Epithelial cell of prostate (primary cell): Measurements from ENCODE around the gene OR2W1.

Experiments
- DNase-seq: peaks from one replicate; pipeline ENCODE4 v3.0.0-alpha.2; 2011; ENCODE audit warnings: low read depth, low spot score
- H3K27ac ChIP-seq: fragments of 450-650 bp; 2 replicates; pipeline ENCODE4 v1.5.1; 2017; ENCODE audit warnings: mild to moderate bottlenecking

Gene OR2W1

GRCh38 chr6:29045075-29045474 lies at the start of gene OR2W1:
TSS of gene OR2W1 (minus strand) at chr6:29045175. CDS start at chr6:29045175, 0 bp downstream.
- no peak within 1 kb of the TSS for H3K27ac ChIP-seq
- DNase-seq = no peak

- H3K27ac ChIP-seq = no peak overlapping the region
- no peak for DNase-seq
Measured at GRCh38 chr6:29092957-29093356, 48.0 kb upstream of the OR2W1 start.

- H3K27ac ChIP-seq = no peak within 1 kb of the TSS
- no peak for DNase-seq
Measured at GRCh38 chr6:29087213-29087612, 42.2 kb upstream of the OR2W1 start, which contains the start of gene OR2B3. TSS of gene OR2B3 (minus strand) at chr6:29087313. CDS start at chr6:29087248, 65 bp downstream.

- no peak overlapping the region for H3K27ac ChIP-seq
- DNase-seq = no peak
Measured at GRCh38 chr6:29082457-29082856, 37.5 kb upstream of the OR2W1 start.

- no peak overlapping the region for H3K27ac ChIP-seq
- no peak for DNase-seq
Measured at GRCh38 chr6:29081312-29081711, 36.3 kb upstream of the OR2W1 start.

- no peak for DNase-seq
- H3K27ac ChIP-seq = no peak overlapping the region
Measured at GRCh38 chr6:29079203-29079602, 34.2 kb upstream of the OR2W1 start.

- H3K27ac ChIP-seq = no peak overlapping the region
- DNase-seq = no peak
Measured at GRCh38 chr6:29071831-29072723, 27.1 kb upstream of the OR2W1 start.

- DNase-seq = no peak
Measured at GRCh38 chr6:29051680-29052079, 6.7 kb upstream of the OR2W1 start.

GRCh38 chr6:29035951-29036350 lies 9.0 kb downstream of the OR2W1 start:
- DNase-seq = no peak
- no peak overlapping the region for H3K27ac ChIP-seq

More at GRCh38 chr6:29051680-29052079, 6.7 kb upstream of the OR2W1 start:
- H3K27ac ChIP-seq = no peak overlapping the region

GRCh38 chr6:29028821-29029220 lies 16.2 kb downstream of the OR2W1 start:
- no peak overlapping the region for H3K27ac ChIP-seq
- no peak for DNase-seq

GRCh38 chr6:29025927-29026585 lies 18.9 kb downstream of the OR2W1 start:
- no peak for DNase-seq
- no peak overlapping the region for H3K27ac ChIP-seq

GRCh38 chr6:29021434-29021833 lies 23.5 kb downstream of the OR2W1 start:
- DNase-seq = no peak
- no peak overlapping the region for H3K27ac ChIP-seq

GRCh38 chr6:29019629-29020028 lies 25.3 kb downstream of the OR2W1 start:
- H3K27ac ChIP-seq = no peak overlapping the region
- no peak for DNase-seq

- no peak for DNase-seq
- H3K27ac ChIP-seq = no peak overlapping the region
Measured at GRCh38 chr6:29017428-29017802, 27.6 kb downstream of the OR2W1 start.

- no peak overlapping the region for H3K27ac ChIP-seq
Measured at GRCh38 chr6:29016559-29017427, 28.2 kb downstream of the OR2W1 start.

GRCh38 chr6:29014729-29015608 lies 30.0 kb downstream of the OR2W1 start:
- no peak for DNase-seq
- H3K27ac ChIP-seq = no peak overlapping the region

More at GRCh38 chr6:29016559-29017427, 28.2 kb downstream of the OR2W1 start:
- peak; percentile 14 for DNase-seq

- DNase-seq = no peak
- no peak overlapping the region for H3K27ac ChIP-seq
Measured at GRCh38 chr6:29011276-29011734, 33.7 kb downstream of the OR2W1 start.

GRCh38 chr6:29009358-29009757 lies 35.6 kb downstream of the OR2W1 start:
- no peak for DNase-seq
- H3K27ac ChIP-seq = no peak overlapping the region

GRCh38 chr6:29008089-29008488 lies 36.9 kb downstream of the OR2W1 start:
- no peak for DNase-seq
- H3K27ac ChIP-seq = no peak overlapping the region
